Esophagus squamous epithelium (tissue), 4 donors: ENCODE data around the gene YTHDF2.

ENCODE experiments used
- POLR2A ChIP-seq, 4 donors: fragments of 450-650 bp; IDR thresholded peaks; one replicate each; pipeline ENCODE4 v1.6.1; 2017; ENCODE audit warnings: antibody characterized with exemption in 4 of 4, mild to moderate bottlenecking in 4 of 4, moderate library complexity in 3 of 4
- TF ChIP-seq, protein P1 (sequence below), 6 experiments: fragments of 450-650 bp in 4 of 6; fragments of 200-600 bp in 2 of 6; sonication (generic) in 2 of 6; IDR thresholded peaks; one replicate each; pipeline ENCODE4 v1.5.1; 2016 to 2019; ENCODE audit warnings: antibody characterized with exemption in 6 of 6, mild to moderate bottlenecking in 4 of 6, moderate library complexity in 4 of 6

- TF ChIP-seq, protein P1, sequence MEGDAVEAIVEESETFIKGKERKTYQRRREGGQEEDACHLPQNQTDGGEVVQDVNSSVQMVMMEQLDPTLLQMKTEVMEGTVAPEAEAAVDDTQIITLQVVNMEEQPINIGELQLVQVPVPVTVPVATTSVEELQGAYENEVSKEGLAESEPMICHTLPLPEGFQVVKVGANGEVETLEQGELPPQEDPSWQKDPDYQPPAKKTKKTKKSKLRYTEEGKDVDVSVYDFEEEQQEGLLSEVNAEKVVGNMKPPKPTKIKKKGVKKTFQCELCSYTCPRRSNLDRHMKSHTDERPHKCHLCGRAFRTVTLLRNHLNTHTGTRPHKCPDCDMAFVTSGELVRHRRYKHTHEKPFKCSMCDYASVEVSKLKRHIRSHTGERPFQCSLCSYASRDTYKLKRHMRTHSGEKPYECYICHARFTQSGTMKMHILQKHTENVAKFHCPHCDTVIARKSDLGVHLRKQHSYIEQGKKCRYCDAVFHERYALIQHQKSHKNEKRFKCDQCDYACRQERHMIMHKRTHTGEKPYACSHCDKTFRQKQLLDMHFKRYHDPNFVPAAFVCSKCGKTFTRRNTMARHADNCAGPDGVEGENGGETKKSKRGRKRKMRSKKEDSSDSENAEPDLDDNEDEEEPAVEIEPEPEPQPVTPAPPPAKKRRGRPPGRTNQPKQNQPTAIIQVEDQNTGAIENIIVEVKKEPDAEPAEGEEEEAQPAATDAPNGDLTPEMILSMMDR (IDR thresholded peaks at IDR 0.05), result no peak
- no peak for TF ChIP-seq POLR2A (IDR thresholded peaks at IDR 0.05)
Observed at GRCh38 chr1:28744184-28744583, 7.4 kb downstream of the YTHDF2 start.
